ENCODE data around the gene DUOXA2. TPM values are rescaled to one million over a fixed set of nuclear protein-coding genes. Genes with fewer than 3 reads are reported as not detected.
"Not testable (repeated sequence)": the region's sequence is repeated elsewhere in the genome, so short reads cannot be mapped to it uniquely, and the experiment has no call there.

DUOXA2 gene
- total RNA-seq, 2 donors from 2014 or later, result not detected

GRCh38 chr15:45097466-45097865 is 16.7 kb upstream of the DUOXA2 start:
- no peak for DNase-seq (ENCODE audit: low spot score)
- H3K9me3 ChIP-seq, result no peaks in the 10 kb centered on the region
- no peak overlapping the region for H3K4me3 ChIP-seq
- TF ChIP-seq CTCF (IDR thresholded peaks at IDR 0.05), result no peak
- no peaks in the 10 kb centered on the region for H3K27me3 ChIP-seq
- H3K4me1 ChIP-seq, result no peaks in the 10 kb centered on the region
- no peak overlapping the region for H3K27ac ChIP-seq
- no peaks in the 10 kb centered on the region for H3K36me3 ChIP-seq

DNA sequence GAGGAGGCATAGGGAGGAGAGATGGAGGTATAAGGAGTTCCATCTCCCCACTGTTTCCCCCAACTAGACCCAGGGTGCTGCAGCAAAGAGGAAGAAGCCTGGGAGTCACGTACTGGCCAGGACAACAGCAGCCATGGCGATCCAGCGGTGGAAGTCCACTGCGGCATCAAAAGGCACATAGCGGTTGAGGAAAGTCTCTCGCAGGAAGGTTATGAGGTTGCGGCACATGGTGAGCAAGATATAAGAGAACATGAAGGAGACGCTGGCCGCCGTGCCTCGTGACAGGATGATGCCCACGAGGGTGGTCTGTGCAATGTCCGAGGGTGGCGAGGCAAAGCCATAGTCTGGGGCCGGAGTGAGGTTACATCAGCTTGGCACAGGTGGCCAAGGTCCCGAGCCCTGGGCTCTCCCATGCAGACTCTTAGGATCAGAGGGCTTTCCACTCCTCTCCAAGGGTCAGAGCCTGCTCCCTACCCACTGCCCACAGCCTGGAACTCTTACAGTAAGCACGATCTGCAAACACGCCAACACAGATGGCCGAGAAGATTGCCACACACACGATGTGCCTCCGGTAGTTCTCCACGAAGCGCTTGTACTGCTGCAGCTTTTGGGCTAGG is 14.5 kb upstream of the DUOXA2 start:
- no peak for DNase-seq (ENCODE audit: low spot score)
- Histone ChIP-seq H3K4me1 (no peaks in the 10 kb centered on the region), H3K27ac (no peak overlapping the region), H3K27me3 (no peaks in the 10 kb centered on the region), H3K36me3 (no peaks in the 10 kb centered on the region), H3K9me3 (no peaks in the 10 kb centered on the region), H3K4me3 (no peak overlapping the region)
- no peak for TF ChIP-seq CTCF (IDR thresholded peaks at IDR 0.05)

- TF ChIP-seq CTCF (IDR thresholded peaks at IDR 0.05), result no peak
- no peak overlapping the region for H3K4me3 ChIP-seq
- H3K27me3 ChIP-seq, result no peaks in the 10 kb centered on the region
- H3K36me3 ChIP-seq, result no peaks in the 10 kb centered on the region
- H3K27ac ChIP-seq, result no peak overlapping the region
- no peaks in the 10 kb centered on the region for H3K4me1 ChIP-seq
- H3K9me3 ChIP-seq, result no peaks in the 10 kb centered on the region
- DNase-seq (ENCODE audit: low spot score), result no peak
These were observed 13.1 kb upstream of the DUOXA2 start for GRCh38 chr15:45100884-45101625.

DNA sequence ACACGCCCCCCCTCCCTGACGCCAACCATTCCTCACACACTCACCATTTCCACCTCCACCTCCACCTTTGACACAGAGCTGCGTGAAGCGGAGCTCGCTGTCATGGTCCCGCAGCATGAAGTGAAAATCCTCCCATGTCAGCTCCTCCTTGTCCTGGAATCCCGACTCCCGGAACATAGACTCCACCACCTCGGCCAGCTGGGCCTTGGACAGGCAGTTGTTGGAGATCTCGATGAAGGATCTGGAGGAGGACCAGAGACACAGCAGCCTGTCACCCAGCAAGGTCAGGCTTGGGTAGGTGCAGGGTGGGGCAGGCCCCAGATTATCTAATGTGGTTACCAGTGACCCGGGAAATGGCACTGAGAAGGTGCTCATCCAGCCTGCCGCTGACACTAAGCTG is 12.4 kb upstream of the DUOXA2 start:
- no peaks in the 10 kb centered on the region for H3K27me3 ChIP-seq
- H3K4me3 ChIP-seq, result no peak overlapping the region
- H3K36me3 ChIP-seq, result no peaks in the 10 kb centered on the region
- no peak for DNase-seq (ENCODE audit: low spot score)
- H3K9me3 ChIP-seq, result no peaks in the 10 kb centered on the region
- TF ChIP-seq CTCF (IDR thresholded peaks at IDR 0.05), result no peak
- H3K4me1 ChIP-seq, result no peaks in the 10 kb centered on the region
- H3K27ac ChIP-seq, result no peak overlapping the region

- H3K4me1 ChIP-seq, result no peaks in the 10 kb centered on the region
- H3K4me3 ChIP-seq, result no peak overlapping the region
- no peak overlapping the region for H3K27ac ChIP-seq
- no peaks in the 10 kb centered on the region for H3K9me3 ChIP-seq
- DNase-seq (ENCODE audit: low spot score), result no peak
- no peak for TF ChIP-seq CTCF (IDR thresholded peaks at IDR 0.05)
- no peaks in the 10 kb centered on the region for H3K27me3 ChIP-seq
- no peaks in the 10 kb centered on the region for H3K36me3 ChIP-seq
These were observed 11.9 kb upstream of the DUOXA2 start for GRCh38 chr15:45102226-45102625.

DNA sequence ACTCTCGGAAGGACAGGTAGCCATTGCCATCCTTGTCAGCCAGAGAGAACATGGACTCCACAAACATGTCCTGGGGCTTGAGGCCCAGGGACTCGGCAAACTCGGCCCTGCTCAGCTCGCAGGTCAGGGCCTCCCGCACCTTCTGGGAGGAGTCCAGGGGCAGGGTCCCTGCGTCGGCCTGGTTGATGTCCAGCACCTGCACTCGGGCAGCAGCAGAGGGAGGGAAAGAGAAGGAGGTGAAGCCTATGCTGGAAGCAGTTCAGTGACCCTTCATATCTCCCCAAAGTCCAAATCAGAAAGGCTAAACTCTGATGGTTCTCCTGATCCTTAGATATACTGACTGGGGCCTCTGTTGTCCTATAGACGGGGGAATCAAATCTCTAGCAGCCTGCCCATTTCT is 10.0 kb upstream of the DUOXA2 start:
- H3K4me3 ChIP-seq; H3K4me1 ChIP-seq; H3K36me3 ChIP-seq; DNase-seq (ENCODE audit: low spot score); H3K27me3 ChIP-seq; H3K27ac ChIP-seq; H3K9me3 ChIP-seq: not testable (repeated sequence)

All from right atrium auricular region (tissue), 2 donors.